SK-N-SH treated with all-trans-retinoic acid at 6 μM for 48 hours (cell line): ENCODE data around the gene EML1.

Experiments
- RARB ChIP-seq: fragments of 250-450 bp; sonication (Bioruptor Pico); IDR thresholded peaks from 2 replicates; pipeline ENCODE4 v1.8.0; 2021; ENCODE audit warnings: mild to moderate bottlenecking, moderate library complexity
- ZNF70 ChIP-seq: fragments of 450-650 bp; formaldehyde crosslinking; IDR thresholded peaks from 2 replicates; pipeline ENCODE4 v1.5.0; 2020; ENCODE audit warnings: mild to moderate bottlenecking, moderate library complexity

GRCh38 chr14:99964979-99965378, 171.8 kb downstream of the EML1 start:
- TF ChIP-seq ZNF70 (CRISPR knock-in tag) (no peak), RARB (CRISPR knock-in tag) (no peak)
